Trophoblast cell (in vitro differentiated cells and primary cell): ENCODE results near the gene ETV6.

Source experiments
- DNase-seq, 2 donors: peaks; one replicate each; pipeline ENCODE4 v3.0.0-alpha.2; 2016
- H2AFZ ChIP-seq: 2 replicates; pipeline ENCODE4 v1.6.1; 2013; ENCODE audit warnings: low read length, moderate library complexity, mild to moderate bottlenecking; ENCODE audit not compliant: insufficient read depth, poor library complexity
- H2AK5ac ChIP-seq: 2 replicates; pipeline ENCODE4 v1.6.1; 2013; ENCODE audit warnings: mild to moderate bottlenecking, low read length
- H2BK120ac ChIP-seq: 2 replicates; pipeline ENCODE4 v1.6.1; 2013; ENCODE audit warnings: low read length, mild to moderate bottlenecking, moderate library complexity; ENCODE audit not compliant: insufficient read depth, poor library complexity
- H2BK12ac ChIP-seq: 2 replicates; pipeline ENCODE4 v1.6.1; 2013; ENCODE audit warnings: mild to moderate bottlenecking, low read length, moderate library complexity
- H2BK5ac ChIP-seq: 2 replicates; pipeline ENCODE4 v1.6.1; 2013; ENCODE audit warnings: low read length, low read depth, moderate library complexity, mild to moderate bottlenecking; ENCODE audit not compliant: poor library complexity
- H3K14ac ChIP-seq: 2 replicates; pipeline ENCODE4 v1.6.1; 2013; ENCODE audit warnings: mild to moderate bottlenecking, low read length
- H3K18ac ChIP-seq: 2 replicates; pipeline ENCODE4 v1.6.1; 2013; ENCODE audit warnings: mild to moderate bottlenecking, low read length
- H3K23ac ChIP-seq: 2 replicates; pipeline ENCODE4 v1.6.1; 2013; ENCODE audit warnings: low read length
- H3K27ac ChIP-seq: 2 replicates; pipeline ENCODE4 v1.5.1; 2013; ENCODE audit warnings: low read depth, mild to moderate bottlenecking, inconsistent platforms, low read length, moderate library complexity
- H3K27me3 ChIP-seq: 2 replicates; pipeline ENCODE4 v1.6.1; 2013; ENCODE audit warnings: inconsistent platforms, mild to moderate bottlenecking, low read length, moderate library complexity; ENCODE audit not compliant: insufficient read depth
- H3K36me3 ChIP-seq, 2 experiments: 1 replicate in 1 of 2; 2 replicates in 1 of 2; pipeline ENCODE4 v1.6.1; 2013; ENCODE audit warnings: low read length in 2 of 2, mild to moderate bottlenecking in 2 of 2, moderate library complexity in 1 of 2; ENCODE audit not compliant: insufficient read depth in 2 of 2, control insufficient read depth in 1 of 2
- H3K4ac ChIP-seq: 2 replicates; pipeline ENCODE4 v1.6.1; 2013; ENCODE audit warnings: low read depth, mild to moderate bottlenecking, low read length, moderate library complexity
- H3K4me1 ChIP-seq, 2 experiments: 1 replicate in 1 of 2; 2 replicates in 1 of 2; pipeline ENCODE4 v1.6.1; 2013; ENCODE audit warnings: low read length in 2 of 2, mild to moderate bottlenecking in 2 of 2, moderate library complexity in 1 of 2; ENCODE audit not compliant: insufficient read depth in 2 of 2, control insufficient read depth in 1 of 2
- H3K4me2 ChIP-seq: 2 replicates; pipeline ENCODE4 v1.6.1; 2013; ENCODE audit warnings: inconsistent platforms, mild to moderate bottlenecking, low read length, moderate library complexity
- H3K4me3 ChIP-seq: 2 replicates; pipeline ENCODE4 v1.5.1; 2013; ENCODE audit warnings: mild to moderate bottlenecking, low read depth, low read length, inconsistent platforms
- H3K79me1 ChIP-seq: one replicate; pipeline ENCODE4 v1.6.1; 2013; ENCODE audit warnings: low read length
- H3K79me2 ChIP-seq: 2 replicates; pipeline ENCODE4 v1.6.1; 2013; ENCODE audit warnings: low read length, mild to moderate bottlenecking; ENCODE audit not compliant: control insufficient read depth, insufficient read depth, poor library complexity
- H3K9ac ChIP-seq: 2 replicates; pipeline ENCODE4 v1.6.1; 2013; ENCODE audit warnings: mild to moderate bottlenecking, low read length
- H3K9me3 ChIP-seq: 2 replicates; pipeline ENCODE4 v1.6.1; 2013; ENCODE audit warnings: low read depth, mild to moderate bottlenecking, control low read depth, inconsistent platforms, low read length; ENCODE audit not compliant: insufficient read depth
- H4K12ac ChIP-seq: 2 replicates; pipeline ENCODE4 v1.6.1; 2013; ENCODE audit warnings: low read depth, mild to moderate bottlenecking, low read length, moderate library complexity
- H4K8ac ChIP-seq: 2 replicates; pipeline ENCODE4 v1.6.1; 2013; ENCODE audit warnings: low read depth, mild to moderate bottlenecking, low read length, moderate library complexity
- H4K91ac ChIP-seq: one replicate; pipeline ENCODE4 v1.6.1; 2013; ENCODE audit warnings: low read depth, mild to moderate bottlenecking, low read length, moderate library complexity
- WGBS: extraction: QIAGEN DNeasy Blood & Tissue Kit; methylation state at CpG from one replicate; pipeline ENCODE4 v1.1.7; 2013; ENCODE audit warnings: missing lambda C conversion rate; ENCODE audit not compliant: insufficient read length, insufficient coverage; ENCODE audit errors: extremely low coverage; 5-methylcytosine and 5-hydroxymethylcytosine counted together

ETV6 gene

DNA sequence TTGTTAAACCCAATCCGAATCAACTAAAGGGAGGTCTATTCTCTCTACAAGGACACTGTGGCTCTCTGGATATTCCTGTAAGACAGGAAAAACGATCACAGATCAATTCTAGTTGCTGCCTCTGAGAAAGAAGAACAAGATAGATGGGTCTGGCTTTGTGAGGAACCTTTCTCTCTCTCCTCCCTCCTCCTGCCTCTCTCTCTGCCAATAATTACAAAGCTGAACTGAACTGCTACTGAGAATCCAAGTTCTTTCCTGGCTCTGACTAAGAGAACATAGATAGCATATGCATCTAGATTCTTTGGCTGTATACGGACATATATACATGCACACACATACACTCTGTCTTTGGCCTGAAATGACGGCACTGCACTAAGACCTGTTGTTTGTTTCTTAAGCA lies 27.6 kb downstream of the ETV6 start:
- no peak overlapping the region for H3K4me2 ChIP-seq

DNA sequence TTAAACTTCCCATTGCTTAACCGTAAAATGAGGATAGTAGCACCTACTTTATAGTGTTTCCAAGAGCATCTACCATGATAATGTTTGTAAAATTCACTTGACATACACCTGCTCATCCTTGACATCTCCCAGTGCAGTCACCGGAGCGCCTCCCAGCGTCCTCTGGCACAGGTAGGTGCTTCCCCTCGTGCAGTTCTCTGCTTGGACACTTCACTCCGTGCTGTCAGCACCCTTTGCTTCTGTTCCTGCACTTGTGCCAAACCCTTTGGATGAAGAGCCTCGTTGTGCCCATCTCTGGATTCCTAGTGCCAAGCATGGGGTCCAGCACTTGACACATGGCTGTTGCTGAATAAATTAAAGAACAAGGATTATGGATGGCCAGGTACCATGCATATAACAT lies 28.3 kb downstream of the ETV6 start:
- Histone ChIP-seq H3K79me1 (no peaks in the 10 kb centered on the region), H3K4ac (no peak overlapping the region), H3K18ac (no peak overlapping the region)

More for the DNA sequence above, 27.6 kb downstream of the ETV6 start:
- Histone ChIP-seq H2BK120ac (no peak overlapping the region), H2AK5ac (no peak overlapping the region), H3K4me3 (no peak overlapping the region), H3K27ac (no peak overlapping the region), H2AFZ (no peak overlapping the region), H3K9me3 (no peaks in the 10 kb centered on the region), H3K18ac (no peak overlapping the region), H2BK5ac (no peak overlapping the region), H3K79me2 (peaks cover 7% of the 10 kb centered on the region), H3K9ac (no peak overlapping the region), H4K8ac (no peak overlapping the region), H4K12ac (no peak overlapping the region), H2BK12ac (no peak overlapping the region), H3K4me1 (peaks cover 13 to 16% of the 10 kb centered on the region in 2 experiments), H3K23ac (no peak overlapping the region), H4K91ac (no peak overlapping the region), H3K27me3 (no peaks in the 10 kb centered on the region), H3K79me1 (no peaks in the 10 kb centered on the region), H3K4ac (no peak overlapping the region), H3K14ac (no peak overlapping the region), H3K36me3 (no peaks in the 10 kb centered on the region)
- no peak for DNase-seq
- WGBS = no CpG with 5 or more reads among the region's 4 CpGs

DNA sequence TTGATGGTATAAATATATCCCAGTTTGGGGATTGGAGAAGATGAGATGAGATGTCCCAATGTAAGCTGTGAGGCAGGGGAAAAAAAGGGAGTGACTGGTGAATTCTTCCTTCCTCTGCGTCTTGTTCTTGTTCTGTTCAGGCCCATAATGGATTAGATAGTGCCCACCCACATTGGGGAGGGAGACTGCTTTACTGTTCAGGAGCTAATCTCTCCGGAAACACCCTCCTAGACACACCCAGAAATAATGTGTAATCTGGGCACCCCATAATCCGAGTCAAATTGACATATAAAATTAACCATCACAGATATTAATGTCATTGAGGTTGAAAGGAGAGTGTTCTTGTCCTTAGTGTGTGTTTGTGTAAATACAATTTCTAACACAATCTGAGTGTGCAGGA lies 29.3 kb downstream of the ETV6 start:
- peaks cover 7% of the 10 kb centered on the region for H3K79me2 ChIP-seq
- no peaks in the 10 kb centered on the region for H3K9me3 ChIP-seq
- no peak for DNase-seq
- no peak overlapping the region for H3K14ac ChIP-seq
- H3K79me1 ChIP-seq = no peaks in the 10 kb centered on the region
- no peaks in the 10 kb centered on the region for H3K27me3 ChIP-seq
- H2AK5ac ChIP-seq = no peak overlapping the region
- H3K23ac ChIP-seq = no peak overlapping the region
- H2BK5ac ChIP-seq = no peak overlapping the region
- H2BK120ac ChIP-seq = no peak overlapping the region
- H4K8ac ChIP-seq = no peak overlapping the region
- no peak overlapping the region for H3K4me2 ChIP-seq
- H2BK12ac ChIP-seq = no peak overlapping the region
- no peak overlapping the region for H3K4me3 ChIP-seq
- no peaks in the 10 kb centered on the region for H3K36me3 ChIP-seq
- H3K4me1 ChIP-seq = peaks cover 13 to 16% of the 10 kb centered on the region in 2 experiments
- no peak overlapping the region for H3K18ac ChIP-seq
- H3K9ac ChIP-seq = no peak overlapping the region
- H4K12ac ChIP-seq = no peak overlapping the region
- H4K91ac ChIP-seq = no peak overlapping the region
- no peak overlapping the region for H3K27ac ChIP-seq
- no peak overlapping the region for H3K4ac ChIP-seq
- no CpG with 5 or more reads among the region's 3 CpGs for WGBS
- no peak overlapping the region for H2AFZ ChIP-seq

More for the DNA sequence above, 28.3 kb downstream of the ETV6 start:
- Histone ChIP-seq H3K9me3 (no peaks in the 10 kb centered on the region), H3K4me3 (no peak overlapping the region), H3K36me3 (no peaks in the 10 kb centered on the region), H2BK120ac (no peak overlapping the region), H4K8ac (no peak overlapping the region), H2AFZ (no peak overlapping the region), H4K91ac (no peak overlapping the region), H3K79me2 (peaks cover 7% of the 10 kb centered on the region), H3K23ac (no peak overlapping the region), H3K4me2 (no peak overlapping the region), H2AK5ac (no peak overlapping the region), H4K12ac (no peak overlapping the region), H3K27me3 (no peaks in the 10 kb centered on the region), H2BK12ac (no peak overlapping the region), H2BK5ac (no peak overlapping the region), H3K9ac (no peak overlapping the region), H3K4me1 (peaks cover 13 to 16% of the 10 kb centered on the region in 2 experiments), H3K27ac (no peak overlapping the region), H3K14ac (no peak overlapping the region)
- DNase-seq = no peak
- no CpG with 5 or more reads among the region's 7 CpGs for WGBS

DNA sequence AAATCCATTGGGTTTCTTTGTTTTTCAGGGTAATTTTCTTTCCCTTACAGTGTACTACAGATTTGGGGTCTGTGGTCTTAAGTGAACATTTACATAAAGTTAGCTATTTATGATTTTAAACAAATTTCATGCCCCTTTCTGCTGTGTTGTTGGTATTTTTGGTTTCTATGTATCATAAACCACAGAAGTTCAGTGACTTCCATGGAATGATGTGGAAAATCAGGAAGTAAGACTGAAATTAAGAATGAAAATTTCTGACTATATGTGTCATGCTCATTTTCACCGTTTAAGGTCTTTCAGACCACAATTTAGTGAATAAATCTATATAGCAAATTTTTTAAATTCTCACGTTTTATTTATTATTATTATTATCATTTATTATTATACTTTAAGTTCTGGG lies 31.7 kb downstream of the ETV6 start:
- no peak overlapping the region for H4K12ac ChIP-seq
- no peak overlapping the region for H2BK5ac ChIP-seq
- H2AFZ ChIP-seq = no peak overlapping the region
- no peak overlapping the region for H3K27ac ChIP-seq
- no peak overlapping the region for H3K4ac ChIP-seq
- no peaks in the 10 kb centered on the region for H3K27me3 ChIP-seq
- no peaks in the 10 kb centered on the region for H3K79me1 ChIP-seq
- H3K4me3 ChIP-seq = no peak overlapping the region
- H3K23ac ChIP-seq = no peak overlapping the region
- H3K36me3 ChIP-seq = no peaks in the 10 kb centered on the region
- H2BK120ac ChIP-seq = no peak overlapping the region
- no peak overlapping the region for H3K18ac ChIP-seq
- H3K4me2 ChIP-seq = no peak overlapping the region
- H4K91ac ChIP-seq = no peak overlapping the region
- WGBS = no CpG with 5 or more reads among the region's 2 CpGs
- no peak overlapping the region for H2AK5ac ChIP-seq
- no peak overlapping the region for H4K8ac ChIP-seq
- H3K9me3 ChIP-seq = no peaks in the 10 kb centered on the region
- no peak overlapping the region for H3K14ac ChIP-seq
- peaks cover 3% of the 10 kb centered on the region for H3K79me2 ChIP-seq
- H3K4me1 ChIP-seq = peaks cover 4 to 6% of the 10 kb centered on the region in 2 experiments
- H3K9ac ChIP-seq = no peak overlapping the region
- no peak overlapping the region for H2BK12ac ChIP-seq
- DNase-seq = no peak
